DMS53 treated with DMSO at 0.1 percent for 48 hours (cell line): ENCODE data around the gene UBE2U.

ENCODE experiments used
- DNase-seq: peaks from one replicate; lab custom pipeline; 2025; ENCODE audit not compliant: unreplicated experiment; lab: John Stamatoyannopoulos, UW

UBE2U gene

DNA sequence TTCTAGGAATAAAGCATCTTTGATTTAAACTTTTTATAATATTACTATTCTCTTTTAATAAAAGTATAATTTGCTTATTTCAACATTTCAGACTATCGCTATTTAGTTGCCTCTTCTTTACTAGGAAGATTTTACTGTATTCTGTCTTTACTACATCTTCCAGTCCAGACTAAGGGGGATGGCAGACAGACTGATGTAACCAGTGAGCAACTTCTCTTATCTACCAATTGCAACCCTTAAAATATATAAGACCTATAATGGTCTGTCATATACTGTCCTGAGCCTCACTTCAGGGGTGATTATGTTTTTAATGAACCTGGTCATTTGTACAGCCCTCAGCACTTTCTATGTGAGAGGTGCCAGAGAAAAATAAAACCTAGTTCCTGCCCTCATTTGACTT, 87.0 kb downstream of the UBE2U start:
- no peak for DNase-seq

DNA sequence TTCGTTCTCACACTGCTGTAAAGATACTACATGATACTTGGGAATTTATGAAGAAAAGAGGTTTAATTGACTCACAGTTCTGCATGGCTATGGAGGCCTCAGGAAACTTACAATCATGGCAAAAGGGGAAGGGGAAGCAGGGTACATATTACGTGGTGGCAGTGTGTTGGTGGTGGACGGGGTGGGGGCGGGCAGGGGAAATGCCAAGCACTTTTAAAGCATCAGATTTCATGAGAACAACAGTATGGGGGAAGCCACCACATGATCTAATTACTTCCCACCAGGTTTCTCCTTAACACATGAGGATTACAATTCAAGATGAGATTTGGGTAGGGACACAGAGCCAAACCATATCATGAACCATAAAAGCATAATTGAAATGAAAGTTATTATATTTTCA, 88.5 kb downstream of the UBE2U start:
- DNase-seq: no peak

DNA sequence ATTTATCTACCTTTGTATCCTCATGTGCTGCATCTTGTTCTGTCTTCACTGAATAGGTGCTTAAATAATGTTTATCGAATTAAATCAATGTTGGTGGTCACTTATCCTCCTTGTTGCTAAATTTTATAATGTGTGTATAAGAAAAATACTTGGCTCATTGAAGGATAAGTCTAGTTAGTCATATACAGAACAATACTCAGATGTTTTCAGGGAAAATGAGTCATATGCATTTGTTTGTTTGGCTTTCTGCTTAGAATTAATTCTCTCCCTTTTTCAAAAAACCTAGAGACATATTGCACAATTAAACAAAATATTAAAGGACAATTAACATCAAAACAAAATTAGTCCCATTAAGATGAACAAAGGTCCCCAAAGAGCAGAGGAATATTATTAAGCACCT, 89.0 kb downstream of the UBE2U start:
- no peak for DNase-seq

DNA sequence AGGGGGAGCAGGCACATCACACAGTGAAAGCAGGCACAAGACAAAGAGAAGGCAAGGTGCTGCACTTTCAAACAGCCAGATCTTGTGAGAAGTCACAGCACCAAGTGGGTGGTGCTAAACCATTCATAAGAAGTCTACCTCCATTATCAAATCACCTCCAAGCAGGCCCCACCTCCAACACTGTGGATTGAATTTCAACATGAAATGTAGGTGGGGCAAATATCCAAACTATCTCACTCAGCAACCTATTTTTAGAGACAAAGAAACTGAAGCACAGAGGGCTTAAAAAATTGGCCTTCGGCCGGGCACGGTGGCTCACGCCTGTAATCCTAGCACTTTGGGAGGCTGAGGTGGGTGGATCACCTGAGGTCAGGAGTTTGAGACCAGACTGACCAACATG, 90.4 kb downstream of the UBE2U start:
- DNase-seq: no peak

DNA sequence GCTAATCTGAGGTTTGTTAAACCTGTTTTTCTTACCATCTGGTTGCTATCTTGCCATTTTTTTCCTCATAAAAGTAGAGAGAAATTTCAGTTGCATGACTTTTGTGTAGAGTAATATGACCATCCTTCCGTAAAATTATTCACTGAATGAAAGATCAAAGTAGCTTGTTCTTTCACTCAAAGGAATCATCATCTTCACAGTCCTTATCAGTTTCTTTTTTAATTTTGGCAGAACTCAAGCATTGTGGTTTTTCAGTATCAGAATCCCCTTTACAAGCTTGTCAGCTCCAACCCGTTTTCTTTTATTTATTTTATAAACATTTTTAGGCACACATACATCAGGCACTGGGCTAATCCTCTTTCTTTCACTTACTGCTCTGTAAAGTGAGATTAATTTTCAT, 91.7 kb downstream of the UBE2U start:
- DNase-seq: no peak

DNA sequence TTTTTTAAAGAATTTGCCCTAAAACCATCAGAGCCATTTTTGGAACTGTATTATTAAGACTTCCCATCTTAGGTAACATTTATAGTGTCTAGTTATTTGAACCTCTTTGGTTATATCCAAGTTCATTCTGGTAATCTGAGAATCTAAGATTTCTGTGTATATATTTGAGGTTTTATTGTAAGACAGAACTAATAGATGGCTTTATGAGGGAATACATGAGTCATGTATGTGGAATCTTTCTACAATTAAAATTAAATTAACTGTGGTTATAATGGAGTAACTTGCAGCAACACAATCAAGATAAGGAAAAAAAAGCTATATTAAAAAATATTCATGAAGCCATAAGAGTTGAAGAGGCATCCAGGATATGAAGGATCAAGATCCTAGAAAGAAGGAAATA, 92.1 kb downstream of the UBE2U start:
- no peak for DNase-seq

DNA sequence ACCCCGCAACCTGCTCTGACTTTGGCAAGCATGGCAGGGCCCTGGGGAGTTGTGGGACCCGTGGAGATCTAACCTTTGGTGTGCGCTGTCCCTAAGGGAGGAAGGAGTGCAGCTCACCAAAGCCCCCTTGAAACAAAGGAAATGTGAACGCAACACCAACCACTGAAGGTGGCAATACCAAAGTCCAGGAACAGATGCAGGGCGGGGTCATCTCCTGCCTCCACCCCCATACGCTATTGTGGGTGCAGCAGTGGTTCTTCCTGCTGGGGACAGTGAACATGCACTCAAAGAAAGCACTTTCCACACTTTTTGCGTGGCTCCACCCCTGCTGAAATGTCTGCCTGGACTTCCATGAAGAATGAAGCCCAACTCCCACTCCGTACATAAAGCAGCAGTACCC, 93.0 kb downstream of the UBE2U start:
- DNase-seq: no peak

DNA sequence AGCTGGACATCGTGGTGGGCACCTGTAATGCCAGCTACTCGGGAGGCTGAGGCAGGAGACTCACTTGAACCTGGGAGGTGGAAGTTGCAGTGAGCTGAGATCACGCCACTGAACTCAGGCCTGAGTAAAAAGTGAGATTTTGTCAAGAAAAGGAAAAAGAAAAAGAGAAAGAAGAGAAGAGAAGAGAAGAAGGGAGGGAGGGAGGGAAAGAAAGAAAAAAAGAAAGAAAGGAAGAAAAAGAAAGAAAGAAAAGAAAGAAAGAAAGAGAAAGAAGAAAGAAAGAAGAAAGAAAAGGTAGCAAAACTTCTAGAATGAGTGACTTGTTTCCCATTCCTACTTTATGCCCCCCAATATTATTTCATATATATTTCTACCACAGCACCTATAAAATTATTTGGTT, 98.8 kb downstream of the UBE2U start:
- DNase-seq: no peak

DNA sequence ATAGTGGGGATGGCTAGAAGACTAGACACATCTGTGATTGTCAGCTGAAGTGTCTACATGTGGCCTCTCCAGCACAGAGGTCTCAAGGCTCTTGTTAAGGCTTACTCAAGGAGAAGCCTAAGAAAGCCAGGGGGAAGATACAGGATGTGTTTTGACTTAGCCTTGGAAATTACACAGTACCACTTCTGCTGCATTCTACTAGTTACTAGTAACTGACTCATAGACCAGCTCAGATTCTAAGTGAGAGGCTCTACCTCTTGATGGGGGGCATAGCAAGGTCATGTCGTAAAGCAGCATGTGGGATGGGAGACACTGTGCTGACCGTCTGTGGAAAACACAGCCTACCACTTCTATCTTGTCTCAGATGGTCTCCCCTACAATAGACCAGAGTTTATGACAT, 99.5 kb downstream of the UBE2U start:
- DNase-seq: no peak

DNA sequence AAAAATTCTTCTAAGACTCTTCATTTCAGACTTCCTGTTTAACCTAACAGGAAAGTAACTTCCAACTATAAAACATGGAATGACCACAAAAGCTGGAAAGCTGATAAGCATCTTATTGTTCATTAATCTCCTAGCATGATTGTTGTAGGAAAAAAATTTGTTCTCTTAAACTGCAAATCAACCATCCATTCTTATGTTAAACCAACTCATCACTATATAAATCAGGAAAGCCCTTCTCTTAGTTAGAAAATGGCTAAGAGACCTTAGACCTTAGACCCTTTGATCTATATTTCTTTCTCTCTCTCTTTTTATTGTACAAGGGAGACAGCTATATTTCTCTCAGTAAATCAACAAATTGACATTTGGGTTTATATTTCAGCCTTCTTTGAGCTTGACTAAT, 101.4 kb downstream of the UBE2U start:
- no peak for DNase-seq

DNA sequence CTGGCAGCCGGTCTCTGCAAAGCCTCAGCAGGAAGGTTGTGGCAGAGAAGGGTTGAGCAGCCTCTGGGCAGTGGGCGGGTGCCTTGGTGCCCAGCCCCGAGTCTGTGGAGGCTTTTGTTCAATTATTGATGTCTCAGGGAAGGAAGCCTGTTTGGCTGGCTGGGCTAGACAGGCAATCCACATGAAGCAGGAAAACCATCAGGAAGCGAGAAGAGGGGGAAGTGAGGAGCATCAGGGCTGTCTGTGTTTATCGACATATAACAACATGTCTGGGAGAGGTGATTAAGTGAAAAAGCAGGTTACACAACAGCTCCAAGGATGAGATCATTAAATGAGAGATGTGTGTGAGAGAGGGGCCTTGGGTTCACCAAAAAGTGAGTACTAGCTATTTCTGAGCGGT, 105.4 kb downstream of the UBE2U start:
- no peak for DNase-seq

DNA sequence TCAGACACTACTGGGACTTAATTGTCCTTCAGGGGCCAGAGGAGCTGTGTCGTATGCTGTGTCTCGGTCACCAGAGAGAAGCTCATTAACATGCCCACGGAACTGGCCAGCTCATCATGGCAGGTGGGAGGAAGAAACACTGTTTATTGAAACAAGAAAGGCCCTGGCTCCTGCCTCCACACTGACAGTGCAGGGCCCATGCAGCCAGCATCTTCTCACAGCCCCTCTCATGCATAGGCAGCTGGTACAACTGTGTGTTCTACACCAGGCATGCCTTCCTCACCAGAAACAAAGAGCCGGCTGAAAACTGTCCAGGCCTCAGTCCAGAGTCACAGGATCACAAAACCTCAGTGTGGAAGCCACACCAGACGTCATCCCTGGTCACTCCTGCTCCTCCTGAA, 106.0 kb downstream of the UBE2U start:
- DNase-seq: no peak

DNA sequence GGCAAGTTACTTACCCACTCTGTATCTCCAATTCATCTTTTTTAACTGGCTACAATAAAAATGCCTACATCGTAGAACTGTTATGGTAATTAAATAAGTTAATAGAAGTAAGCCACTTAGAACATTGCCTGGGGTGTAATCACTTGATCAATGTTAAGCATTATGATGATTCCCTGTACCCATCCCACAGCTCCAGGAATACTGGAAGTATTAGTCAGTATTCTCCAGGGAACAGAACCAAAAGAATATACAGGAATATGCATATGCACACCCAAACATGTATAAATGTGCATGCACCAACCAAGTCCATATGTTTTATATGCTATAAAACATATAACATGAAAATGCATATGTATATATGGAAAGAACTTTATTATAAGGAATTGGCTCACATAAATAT, 107.3 kb downstream of the UBE2U start:
- no peak for DNase-seq

DNA sequence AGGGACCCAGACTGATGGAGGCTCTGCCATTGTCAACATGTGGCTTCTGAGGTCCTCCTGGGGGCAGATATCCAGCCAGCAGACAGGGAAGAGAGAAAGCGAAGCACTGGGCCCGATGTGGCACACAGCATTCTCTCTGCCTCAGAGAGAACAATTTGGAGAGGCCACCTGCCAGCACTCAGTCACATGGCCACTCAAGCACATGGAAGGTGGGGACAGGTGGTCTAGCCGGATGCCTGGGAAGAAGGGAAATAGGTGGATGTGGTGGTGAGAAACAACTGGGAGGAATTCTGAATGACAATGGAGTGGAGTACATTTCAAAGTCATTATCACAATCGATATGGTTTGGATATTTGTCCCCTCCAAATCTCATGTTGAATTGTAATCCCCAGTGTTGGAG, 109.0 kb downstream of the UBE2U start:
- DNase-seq: no peak

DNA sequence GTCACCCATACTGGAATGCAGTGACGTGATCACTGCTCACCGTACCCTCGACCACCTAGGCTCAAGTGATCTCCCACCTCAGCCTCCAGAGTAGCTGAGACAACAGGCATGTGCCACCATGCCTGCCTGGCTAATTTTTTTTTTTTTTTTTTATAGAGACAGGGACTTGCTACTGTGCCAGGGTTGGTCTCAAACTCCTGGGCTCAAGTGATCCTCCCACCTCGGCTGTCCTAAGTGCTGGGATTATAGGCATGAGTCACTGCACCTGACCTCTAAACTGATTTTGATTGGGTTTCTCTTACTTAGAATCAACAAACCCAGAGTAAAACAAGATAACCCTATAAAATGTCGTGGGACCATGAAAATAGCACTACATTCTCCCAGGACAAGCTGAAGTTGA, 112.0 kb downstream of the UBE2U start:
- peak; percentile 22 for DNase-seq
